ENCODE results near the gene SMPX.

The SMPX gene

GRCh38 chrX:21674430-21675186 lies 83.3 kb downstream of the SMPX start:
- TF ChIP-seq CTCF (conservative IDR thresholded peaks at IDR 0.05; ENCODE audit: control insufficient read depth, insufficient read depth, low read depth, low read length), result no peak
- H3K4me3 ChIP-seq (ENCODE audit: control insufficient read depth, low read depth, low read length), result no peak overlapping the region
- DNase-seq (ENCODE audit: low read depth), result no peak

DNA sequence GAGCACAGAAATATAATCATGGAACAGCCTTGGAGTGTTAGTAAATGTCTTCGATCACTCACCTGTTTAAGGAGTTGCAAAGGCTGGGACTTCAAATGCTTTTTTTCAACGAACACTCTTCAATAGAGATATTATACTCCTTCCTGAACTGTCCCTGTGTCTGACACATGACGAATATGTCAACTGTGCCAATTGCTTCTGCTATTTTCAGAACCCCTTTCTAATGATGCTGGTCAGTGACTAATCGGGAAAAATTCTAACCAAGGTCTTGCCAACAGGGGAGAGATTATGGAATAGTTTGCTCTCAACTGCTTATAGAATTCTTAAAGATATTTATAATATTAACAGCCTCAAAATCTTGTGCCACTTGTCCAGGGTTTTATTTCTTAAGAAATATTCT lies 91.2 kb downstream of the SMPX start:
- no peak for TF ChIP-seq CTCF (conservative IDR thresholded peaks at IDR 0.05; ENCODE audit: control insufficient read depth, insufficient read depth, low read depth, low read length)
- peak; percentile 2 for DNase-seq (ENCODE audit: low read depth)

GRCh38 chrX:21666252-21666651 lies 91.7 kb downstream of the SMPX start:
- TF ChIP-seq CTCF (conservative IDR thresholded peaks at IDR 0.05; ENCODE audit: control insufficient read depth, insufficient read depth, low read depth, low read length), result no peak
- DNase-seq (ENCODE audit: low read depth), result no peak
- no peak overlapping the region for H3K4me3 ChIP-seq (ENCODE audit: control insufficient read depth, low read depth, low read length)

More for the DNA sequence above, 91.2 kb downstream of the SMPX start:
- H3K4me3 ChIP-seq (ENCODE audit: control insufficient read depth, low read depth, low read length), result no peak overlapping the region

- DNase-seq (ENCODE audit: low read depth), result no peak
- no peak overlapping the region for H3K4me3 ChIP-seq (ENCODE audit: control insufficient read depth, low read depth, low read length)
- no peak for TF ChIP-seq CTCF (conservative IDR thresholded peaks at IDR 0.05; ENCODE audit: control insufficient read depth, insufficient read depth, low read depth, low read length)
Measured at GRCh38 chrX:21662761-21663160, 95.2 kb downstream of the SMPX start.

- TF ChIP-seq CTCF (conservative IDR thresholded peaks at IDR 0.05; ENCODE audit: control insufficient read depth, insufficient read depth, low read depth, low read length), result no peak
- DNase-seq (ENCODE audit: low read depth), result no peak
- H3K4me3 ChIP-seq (ENCODE audit: control insufficient read depth, low read depth, low read length), result no peak overlapping the region
Measured at GRCh38 chrX:21661316-21661715, 96.6 kb downstream of the SMPX start.

DNA sequence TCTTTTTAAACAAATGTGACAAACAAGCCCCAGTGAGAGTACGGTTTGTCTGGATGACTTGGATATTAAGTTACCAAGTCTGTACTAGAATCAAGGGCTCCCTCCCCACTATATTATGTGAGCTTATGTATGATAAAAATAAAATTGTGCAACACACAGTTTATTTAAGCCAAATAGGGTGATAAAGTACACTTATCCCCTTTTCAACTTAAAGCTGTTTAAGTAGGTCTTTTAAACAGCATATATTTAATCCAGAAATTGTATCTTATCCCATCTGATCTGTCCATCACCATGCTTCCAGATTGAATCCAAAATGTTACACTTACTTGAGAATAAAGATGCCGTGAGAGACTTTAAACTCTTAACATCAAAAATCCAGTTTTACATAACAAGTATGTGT lies 97.8 kb downstream of the SMPX start:
- no peak for DNase-seq (ENCODE audit: low read depth)
- no peak for TF ChIP-seq CTCF (conservative IDR thresholded peaks at IDR 0.05; ENCODE audit: control insufficient read depth, insufficient read depth, low read depth, low read length)
- no peak overlapping the region for H3K4me3 ChIP-seq (ENCODE audit: control insufficient read depth, low read depth, low read length)

Measured in fibroblast of mammary gland (primary cell).